Smooth muscle cell (in vitro differentiated cells): Measurements from ENCODE around the gene HMGN5. TPM values are rescaled to one million over a fixed set of nuclear protein-coding genes. Genes with fewer than 3 reads are reported as not detected.

ENCODE experiments used
- DNase-seq: peaks from one replicate; lab custom pipeline; 2025; ENCODE audit not compliant: unreplicated experiment; lab: John Stamatoyannopoulos, UW
- H2AFZ ChIP-seq: fragments of 200-600 bp; sonication (generic); 2 replicates; pipeline ENCODE4 v1.6.0; 2016; ENCODE audit warnings: antibody characterized with exemption, low read depth, mild to moderate bottlenecking
- H3F3A ChIP-seq: fragments of 200-600 bp; sonication (generic); 2 replicates; pipeline ENCODE4 v1.6.0; 2017; ENCODE audit warnings: antibody characterized with exemption, low read depth
- H3K27ac ChIP-seq: fragments of 200-600 bp; sonication (generic); 2 replicates; pipeline ENCODE4 v1.5.1; 2016; ENCODE audit warnings: low read depth, mild to moderate bottlenecking
- H3K27me3 ChIP-seq: fragments of 200-600 bp; sonication (generic); 2 replicates; pipeline ENCODE4 v1.6.1; 2016; ENCODE audit warnings: low read depth, mild to moderate bottlenecking
- H3K36me3 ChIP-seq: fragments of 200-600 bp; sonication (generic); 2 replicates; pipeline ENCODE4 v1.5.1; 2016; ENCODE audit warnings: low read depth
- H3K4me1 ChIP-seq: fragments of 200-600 bp; sonication (generic); 2 replicates; pipeline ENCODE4 v1.5.1; 2016; ENCODE audit warnings: low read depth
- H3K4me2 ChIP-seq: fragments of 200-600 bp; sonication (generic); 2 replicates; pipeline ENCODE4 v1.6.0; 2016; ENCODE audit warnings: mild to moderate bottlenecking
- H3K4me3 ChIP-seq: fragments of 200-600 bp; sonication (generic); 2 replicates; pipeline ENCODE4 v1.5.1; 2016; ENCODE audit warnings: mild to moderate bottlenecking
- H3K79me2 ChIP-seq: fragments of 200-600 bp; sonication (generic); 2 replicates; pipeline ENCODE4 v1.6.0; 2016; ENCODE audit warnings: low read depth, mild to moderate bottlenecking
- H3K9ac ChIP-seq: fragments of 200-600 bp; sonication (generic); 2 replicates; pipeline ENCODE4 v1.6.0; 2016; ENCODE audit warnings: low read depth
- H3K9me3 ChIP-seq: fragments of 200-600 bp; sonication (generic); replicated peaks from 2 replicates; pipeline ENCODE4 v1.5.1; 2016; ENCODE audit warnings: low read depth
- H4K20me1 ChIP-seq: fragments of 200-600 bp; sonication (generic); 2 replicates; pipeline ENCODE4 v1.6.0; 2016; ENCODE audit warnings: low read depth
- WGBS: methylation state at CpG from one replicate; pipeline ENCODE4 v1.1.7; 2016; ENCODE audit warnings: low lambda C conversion rate; 5-methylcytosine and 5-hydroxymethylcytosine counted together
- polyA plus RNA-seq: library from polyadenylated mRNA; unstranded; fragments of >200 nt; fragmentation: Nextera tagmentation; extraction: Ambion mirVana; gene quantifications from 2 replicates; pipeline ENCODE4 v1.2.1, GENCODE V29; 2016
- total RNA-seq: library from RNA; depleted of rRNA; stranded (reverse); fragments of >200 nt; gene quantifications from 2 replicates; pipeline ENCODE4 v1.2.3, GENCODE V29; 2014
- TF ChIP-seq, protein P1 (sequence below): fragments of 200-600 bp; sonication (generic); IDR thresholded peaks from 2 replicates; pipeline ENCODE4 v1.5.1; 2017; ENCODE audit warnings: borderline replicate concordance, mild to moderate bottlenecking, antibody characterized with exemption; ENCODE audit not compliant: insufficient read depth, poor library complexity, severe bottlenecking

HMGN5 gene
- total and polyA plus RNA-seq, 2 experiments from 2014 or later, result 0.36 to 6.8 TPM

- peak overlapping the region; percentile 70 for H2AFZ ChIP-seq
These were observed 642 bp downstream of the HMGN5 start for GRCh38 chrX:81201071-81201470.

GRCh38 chrX:81195712-81196111 is 6.0 kb downstream of the HMGN5 start:
- Histone ChIP-seq H3K9ac (no peak overlapping the region), H3K79me2 (no peaks in the 10 kb centered on the region), H3K27me3 (no peaks in the 10 kb centered on the region), H3K9me3 (no peaks in the 10 kb centered on the region), H3K4me3 (no peak overlapping the region), H3K4me1 (no peaks in the 10 kb centered on the region), H2AFZ (no peak overlapping the region), H3K27ac (no peak overlapping the region), H3K4me2 (no peak overlapping the region), H3F3A (no peaks in the 10 kb centered on the region), H4K20me1 (no peaks in the 10 kb centered on the region), H3K36me3 (no peaks in the 10 kb centered on the region)
- DNase-seq, result no peak
- WGBS, result 15% methylated on average over 5 of the region's 5 CpGs
- TF ChIP-seq, protein P1, sequence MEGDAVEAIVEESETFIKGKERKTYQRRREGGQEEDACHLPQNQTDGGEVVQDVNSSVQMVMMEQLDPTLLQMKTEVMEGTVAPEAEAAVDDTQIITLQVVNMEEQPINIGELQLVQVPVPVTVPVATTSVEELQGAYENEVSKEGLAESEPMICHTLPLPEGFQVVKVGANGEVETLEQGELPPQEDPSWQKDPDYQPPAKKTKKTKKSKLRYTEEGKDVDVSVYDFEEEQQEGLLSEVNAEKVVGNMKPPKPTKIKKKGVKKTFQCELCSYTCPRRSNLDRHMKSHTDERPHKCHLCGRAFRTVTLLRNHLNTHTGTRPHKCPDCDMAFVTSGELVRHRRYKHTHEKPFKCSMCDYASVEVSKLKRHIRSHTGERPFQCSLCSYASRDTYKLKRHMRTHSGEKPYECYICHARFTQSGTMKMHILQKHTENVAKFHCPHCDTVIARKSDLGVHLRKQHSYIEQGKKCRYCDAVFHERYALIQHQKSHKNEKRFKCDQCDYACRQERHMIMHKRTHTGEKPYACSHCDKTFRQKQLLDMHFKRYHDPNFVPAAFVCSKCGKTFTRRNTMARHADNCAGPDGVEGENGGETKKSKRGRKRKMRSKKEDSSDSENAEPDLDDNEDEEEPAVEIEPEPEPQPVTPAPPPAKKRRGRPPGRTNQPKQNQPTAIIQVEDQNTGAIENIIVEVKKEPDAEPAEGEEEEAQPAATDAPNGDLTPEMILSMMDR, result peak; percentile 54

More at GRCh38 chrX:81201071-81201470, 642 bp downstream of the HMGN5 start:
- DNase-seq, result no peak
- peaks cover 37% of the 10 kb centered on the region for H3K79me2 ChIP-seq
- no peaks in the 10 kb centered on the region for H3K9me3 ChIP-seq
- no peaks in the 10 kb centered on the region for H4K20me1 ChIP-seq
- no peaks in the 10 kb centered on the region for H3F3A ChIP-seq
- no peaks in the 10 kb centered on the region for H3K36me3 ChIP-seq
- peak overlapping the region; percentile 78 for H3K27ac ChIP-seq
- H3K9ac ChIP-seq, result peak overlapping the region; percentile 74
- no peaks in the 10 kb centered on the region for H3K27me3 ChIP-seq
- TF ChIP-seq, protein P1, result no peak
- peak overlapping the region; percentile 82 for H3K4me2 ChIP-seq
- whole genome bisulfite sequencing, result 41% methylated on average over 1 of the region's 1 CpG
- H3K4me1 ChIP-seq, result no peaks in the 10 kb centered on the region
- peak overlapping the region; percentile 70 for H3K4me3 ChIP-seq

- Histone ChIP-seq H3K4me3 (no peak overlapping the region), H3F3A (no peaks in the 10 kb centered on the region), H3K4me2 (no peak overlapping the region), H3K79me2 (no peaks in the 10 kb centered on the region), H4K20me1 (no peaks in the 10 kb centered on the region), H3K9ac (no peak overlapping the region), H3K36me3 (no peaks in the 10 kb centered on the region), H3K4me1 (no peaks in the 10 kb centered on the region), H3K27ac (no peak overlapping the region), H3K9me3 (no peaks in the 10 kb centered on the region), H2AFZ (no peak overlapping the region), H3K27me3 (no peaks in the 10 kb centered on the region)
- WGBS, result 70% methylated on average over 2 of the region's 2 CpGs
- TF ChIP-seq, protein P1, result no peak
- no peak for DNase-seq
These were observed 6.5 kb downstream of the HMGN5 start for GRCh38 chrX:81195259-81195658.

GRCh38 chrX:81174286-81174685 is 27.4 kb downstream of the HMGN5 start:
- no peak for DNase-seq
- Histone ChIP-seq H3K27me3 (no peaks in the 10 kb centered on the region), H4K20me1 (no peaks in the 10 kb centered on the region), H3K79me2 (no peaks in the 10 kb centered on the region), H3K36me3 (no peaks in the 10 kb centered on the region), H3K4me2 (no peak overlapping the region), H3F3A (no peaks in the 10 kb centered on the region), H3K9me3 (no peaks in the 10 kb centered on the region), H3K4me3 (no peak overlapping the region), H2AFZ (no peak overlapping the region), H3K4me1 (no peaks in the 10 kb centered on the region), H3K9ac (no peak overlapping the region), H3K27ac (no peak overlapping the region)
- TF ChIP-seq, protein P1, result peak; percentile 28
- WGBS, result 26% methylated on average over 1 of the region's 1 CpG
